Measurements from ENCODE around the gene PPP1R12A.
"Not testable (repeated sequence)": the region's sequence is repeated elsewhere in the genome, so short reads cannot be mapped to it uniquely, and the experiment has no call there.

The PPP1R12A gene

DNA sequence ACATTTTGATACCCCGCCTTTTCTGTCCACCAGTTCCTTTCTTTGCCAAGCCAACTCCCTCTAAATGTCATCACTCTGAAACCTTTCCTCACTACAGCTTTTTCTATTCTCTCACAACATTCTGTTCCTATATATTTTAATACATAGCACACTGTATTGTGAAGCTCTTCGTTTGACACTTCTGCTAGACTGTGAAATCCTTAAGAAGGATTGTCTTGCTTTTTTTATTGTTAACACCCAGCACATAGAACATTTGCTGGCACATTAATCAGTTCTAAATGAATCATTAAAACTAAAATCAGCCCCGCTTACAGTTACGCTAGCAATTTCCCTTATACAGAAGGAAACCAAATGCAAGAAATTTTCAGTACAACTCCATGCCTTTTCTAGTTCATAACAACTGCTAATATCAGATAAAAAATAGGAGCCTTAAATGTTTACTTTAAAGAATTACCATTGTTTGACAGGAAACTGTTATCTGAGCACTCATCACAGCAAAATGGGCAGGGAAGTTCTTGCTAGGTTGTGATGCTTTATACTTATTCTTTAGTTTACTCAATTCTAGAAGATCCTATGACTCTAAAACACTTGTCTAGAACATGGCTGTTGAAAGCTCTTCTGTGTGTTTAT, 93.5 kb downstream of the PPP1R12A start:
- DNase-seq (ENCODE audit: low read depth): no peak

DNA sequence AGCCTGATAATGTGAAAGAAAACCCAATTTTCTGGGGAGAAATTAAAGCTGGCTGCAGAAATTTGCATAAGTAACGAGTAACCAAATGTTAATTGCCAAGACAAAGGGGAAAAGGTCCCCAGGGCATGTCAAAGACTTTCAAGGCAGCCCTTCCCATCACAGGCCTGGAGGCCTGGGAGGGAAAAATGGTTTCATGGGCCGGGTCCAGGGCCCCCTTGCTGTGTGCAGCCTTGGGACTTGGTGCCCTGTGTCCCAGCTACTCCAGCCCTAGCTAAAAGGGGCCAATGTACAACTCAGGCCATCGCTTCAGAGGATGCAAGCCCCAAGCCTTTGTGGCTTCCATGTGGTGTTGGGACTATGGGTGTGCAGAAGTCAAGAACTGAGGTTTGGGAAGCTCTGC, 96.5 kb downstream of the PPP1R12A start:
- no peak for DNase-seq (ENCODE audit: low read depth)

- no peak for DNase-seq (ENCODE audit: low read depth)
Measured at GRCh38 chr12:79837575-79837974, 97.3 kb downstream of the PPP1R12A start.

- DNase-seq (ENCODE audit: low read depth): no peak
Measured at GRCh38 chr12:79835377-79835843, 99.5 kb downstream of the PPP1R12A start.

DNA sequence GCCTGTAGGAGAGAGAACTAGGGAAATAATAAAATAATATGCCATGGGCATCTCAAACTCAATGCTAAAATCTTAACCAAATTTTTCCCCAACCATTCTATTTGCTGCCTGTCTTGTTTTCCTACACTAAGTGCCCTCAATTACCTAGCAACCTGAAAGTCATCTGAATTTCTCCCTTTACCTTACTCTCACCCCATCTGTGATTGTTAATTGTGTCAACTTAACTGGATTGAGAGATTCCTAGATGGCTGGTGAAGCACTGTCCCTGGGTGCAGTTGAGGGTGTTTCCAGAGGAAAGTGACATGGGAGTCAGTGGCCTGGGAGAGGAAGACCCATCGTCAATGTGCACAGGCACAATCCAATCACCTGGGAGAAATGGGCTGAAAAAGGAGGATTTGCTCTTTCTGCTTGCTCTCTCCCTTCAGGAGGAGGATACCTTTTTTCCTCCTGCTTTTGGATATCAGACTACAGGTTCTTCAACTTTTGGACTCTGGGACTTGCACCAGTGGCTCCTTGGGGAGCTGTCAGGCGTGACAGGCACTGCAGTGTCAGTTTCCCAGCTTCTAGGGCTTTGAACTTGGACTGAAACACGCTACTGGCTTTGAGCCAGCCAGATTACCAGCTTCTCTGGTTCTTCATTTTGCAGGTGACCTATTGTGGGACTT, 100.1 kb downstream of the PPP1R12A start:
- DNase-seq (ENCODE audit: low read depth): no peak

- no peak for DNase-seq (ENCODE audit: low read depth)
Measured at GRCh38 chr12:79830440-79830839, 104.5 kb downstream of the PPP1R12A start.

- DNase-seq (ENCODE audit: low read depth): no peak
Measured at GRCh38 chr12:79828924-79829323, 106.0 kb downstream of the PPP1R12A start.

DNA sequence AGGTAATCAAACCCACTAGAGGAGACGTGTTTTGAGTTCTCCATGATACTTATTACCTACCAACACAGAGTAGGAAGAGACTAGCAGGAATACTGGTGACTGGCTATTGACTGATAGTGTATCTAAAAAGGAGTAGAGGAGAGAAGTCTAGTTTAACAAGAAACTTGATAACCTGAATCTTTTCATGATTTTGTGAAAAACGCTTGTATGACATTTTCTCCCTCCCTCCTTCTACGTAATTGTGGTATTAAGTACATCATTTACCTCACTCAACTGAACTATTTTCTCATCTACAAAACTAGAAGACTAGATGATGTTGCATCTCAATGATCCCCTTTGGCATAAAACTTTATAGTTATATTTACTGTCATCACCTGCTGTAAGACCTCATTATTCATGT, 107.4 kb downstream of the PPP1R12A start:
- no peak for DNase-seq (ENCODE audit: low read depth)

DNA sequence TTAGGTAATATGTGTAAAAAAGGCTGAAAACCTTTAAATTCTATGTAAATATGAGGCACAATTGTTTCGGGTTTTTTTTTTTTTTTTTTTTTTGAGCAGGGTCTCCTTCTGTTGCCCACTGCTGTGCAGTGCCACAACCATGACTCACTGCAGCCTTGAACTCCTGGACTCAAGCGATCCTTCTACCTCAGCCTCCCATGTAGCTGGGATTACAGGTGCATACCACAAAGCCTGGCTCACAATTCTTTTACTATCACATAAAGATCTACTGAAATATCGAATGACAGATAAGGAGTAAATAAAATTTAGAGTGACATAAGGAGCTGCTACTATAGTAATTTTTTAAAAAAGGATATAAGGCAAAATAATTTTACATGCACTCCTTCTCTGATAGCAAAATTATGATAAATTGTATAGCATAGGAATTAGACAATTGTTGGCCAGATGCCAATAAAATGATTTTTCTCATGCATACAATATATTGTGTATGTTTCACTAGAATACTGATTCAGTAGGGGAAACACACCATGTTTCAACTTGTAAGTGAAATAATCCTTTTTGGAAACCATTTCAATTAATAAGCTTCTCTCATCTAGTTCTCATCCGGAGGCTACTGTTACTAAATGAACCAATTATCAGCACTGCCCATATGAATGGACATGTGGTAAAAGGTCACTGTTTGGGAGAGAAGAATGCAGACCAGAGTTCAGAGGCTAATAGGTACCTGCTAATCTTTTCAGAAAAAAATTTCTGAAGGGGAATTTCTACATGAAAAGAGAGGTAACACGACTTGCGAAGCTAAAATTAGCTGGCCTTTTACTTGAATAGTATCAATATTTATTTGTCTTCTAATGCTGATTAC, 108.4 kb downstream of the PPP1R12A start:
- no peak for DNase-seq (ENCODE audit: low read depth)

DNA sequence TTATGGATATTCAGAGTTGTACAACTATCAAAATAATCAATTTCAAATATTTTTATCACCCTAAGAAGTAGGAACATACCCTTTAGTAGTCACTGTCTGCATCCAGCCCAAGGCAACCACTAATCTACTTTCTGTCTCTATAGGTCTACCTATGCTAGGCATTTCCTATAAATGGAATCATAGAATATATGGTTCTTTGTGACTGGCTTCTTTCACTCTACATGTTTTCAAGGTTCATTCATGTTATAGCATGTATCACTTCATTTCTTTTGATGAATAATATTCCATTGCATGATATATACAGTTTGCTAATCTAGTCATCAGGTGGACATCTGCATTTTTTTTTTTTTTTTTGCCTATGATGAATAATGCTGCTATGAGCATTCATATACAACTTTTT, 112.4 kb downstream of the PPP1R12A start:
- no peak for DNase-seq (ENCODE audit: low read depth)

- DNase-seq (ENCODE audit: low read depth): no peak
Measured at GRCh38 chr12:79818856-79819255, 116.0 kb downstream of the PPP1R12A start.

DNA sequence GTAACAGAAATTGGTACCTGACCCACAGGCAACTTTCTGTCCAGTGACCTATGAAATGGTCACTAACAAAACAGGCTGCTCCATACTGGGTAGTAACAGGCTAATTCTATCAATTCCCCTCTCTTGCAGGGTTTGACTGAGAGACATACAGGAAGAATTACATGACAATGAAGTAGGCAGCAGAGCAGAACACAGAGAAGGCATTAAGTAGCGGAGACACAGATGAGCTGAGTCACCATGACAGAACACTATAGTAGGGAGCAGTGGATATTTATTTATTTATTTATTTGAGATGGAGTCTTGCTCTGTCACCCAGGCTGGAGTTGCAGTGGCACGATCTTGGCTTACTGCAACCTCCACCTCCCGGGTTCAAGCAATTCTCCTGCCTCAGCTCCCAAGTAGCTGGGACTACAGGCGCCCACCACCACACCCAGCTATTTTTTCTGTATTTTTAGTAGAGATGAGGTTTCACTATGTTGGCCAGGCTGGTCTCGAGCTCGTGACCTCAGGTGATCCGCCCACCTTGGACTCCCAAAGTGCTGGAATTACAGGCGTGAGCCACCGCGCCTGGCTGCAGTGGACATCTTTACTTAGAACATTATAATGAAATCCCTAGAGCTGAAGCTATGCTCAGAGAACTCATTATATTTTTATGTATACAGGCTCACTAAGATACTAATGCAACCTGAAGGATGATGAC, 150.4 kb downstream of the PPP1R12A start:
- not testable (repeated sequence) for DNase-seq (ENCODE audit: low read depth)

DNA sequence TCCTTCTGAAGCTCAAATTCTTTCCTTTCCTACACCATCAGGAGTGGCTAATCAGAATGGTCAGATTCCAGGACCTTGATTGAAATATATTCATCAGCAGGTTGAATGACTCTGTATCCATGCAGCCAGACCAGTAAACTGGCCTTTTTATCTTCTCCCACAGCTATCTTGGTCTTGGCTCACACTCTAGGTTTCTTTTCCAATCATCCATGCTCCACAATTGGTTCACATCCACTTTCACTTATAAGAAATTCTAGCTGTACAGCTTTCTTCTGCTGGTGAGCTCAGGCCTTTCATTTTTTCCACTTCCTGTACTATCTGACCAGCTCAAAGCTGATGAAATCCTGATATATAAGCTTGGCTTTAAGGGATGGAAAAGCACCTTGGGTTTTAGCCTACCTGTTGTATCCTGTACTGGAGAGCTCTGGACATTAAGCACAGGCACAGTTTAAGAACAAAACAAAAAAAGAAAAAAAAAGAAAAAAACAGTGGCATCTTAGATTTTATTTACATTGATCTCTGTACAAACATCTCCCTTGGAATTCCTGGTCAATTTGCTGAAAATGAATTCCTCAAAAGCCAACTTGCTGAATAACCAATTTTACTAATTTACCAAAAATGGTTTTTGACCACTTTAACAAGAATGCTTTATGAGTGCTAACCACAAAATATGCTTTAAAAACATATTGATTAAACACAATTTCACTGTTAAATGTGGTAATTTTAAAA, 152.6 kb downstream of the PPP1R12A start:
- DNase-seq (ENCODE audit: low read depth): no peak

DNA sequence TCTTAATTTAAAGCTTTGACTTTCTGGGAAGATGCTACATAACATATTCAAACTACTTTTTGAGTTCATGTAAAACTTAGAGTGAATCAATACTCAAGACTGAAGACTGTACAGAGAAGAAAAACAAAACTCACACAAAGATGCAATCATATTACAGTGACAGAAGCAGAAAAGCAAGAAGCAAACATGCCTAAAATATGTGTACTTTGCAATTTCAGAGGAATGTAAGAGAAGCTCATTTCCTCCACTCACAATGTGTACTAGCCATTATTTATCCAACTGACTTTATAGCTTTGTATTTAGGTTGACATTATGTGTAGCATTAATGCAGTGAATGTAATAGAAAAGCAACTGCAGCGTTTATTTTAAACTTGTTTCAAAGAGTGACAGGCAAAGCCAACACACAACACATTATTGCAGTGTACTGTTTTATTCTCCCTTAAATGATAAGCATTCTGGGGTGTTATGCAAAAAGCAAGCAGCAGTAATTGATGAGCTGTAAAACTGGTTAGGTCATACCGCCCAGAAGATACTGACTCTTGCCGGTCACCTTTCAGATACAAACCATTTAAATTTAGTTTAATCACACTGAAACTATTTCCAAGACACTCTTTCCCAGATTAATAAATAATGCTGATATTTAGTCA, 156.0 kb downstream of the PPP1R12A start:
- DNase-seq (ENCODE audit: low read depth): no peak

DNA sequence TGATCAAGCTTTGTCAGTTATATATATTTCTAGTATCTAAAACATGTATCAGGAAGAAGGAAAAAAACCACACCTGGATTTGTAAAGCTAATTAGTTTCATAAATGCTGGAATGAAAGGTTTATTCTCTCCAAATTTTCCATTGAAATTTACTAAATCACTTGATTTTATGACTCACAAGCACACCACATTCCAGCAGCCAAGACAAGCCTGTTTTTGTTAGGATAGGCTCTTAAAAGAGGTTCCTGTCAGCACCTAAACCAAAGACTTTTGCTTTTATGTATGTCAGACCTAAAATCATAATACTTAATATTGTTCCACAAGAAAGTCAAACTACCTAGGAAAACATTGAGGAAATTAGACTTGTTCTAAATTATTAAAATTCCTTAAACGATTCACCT, 158.8 kb downstream of the PPP1R12A start:
- no peak for DNase-seq (ENCODE audit: low read depth)

DNA sequence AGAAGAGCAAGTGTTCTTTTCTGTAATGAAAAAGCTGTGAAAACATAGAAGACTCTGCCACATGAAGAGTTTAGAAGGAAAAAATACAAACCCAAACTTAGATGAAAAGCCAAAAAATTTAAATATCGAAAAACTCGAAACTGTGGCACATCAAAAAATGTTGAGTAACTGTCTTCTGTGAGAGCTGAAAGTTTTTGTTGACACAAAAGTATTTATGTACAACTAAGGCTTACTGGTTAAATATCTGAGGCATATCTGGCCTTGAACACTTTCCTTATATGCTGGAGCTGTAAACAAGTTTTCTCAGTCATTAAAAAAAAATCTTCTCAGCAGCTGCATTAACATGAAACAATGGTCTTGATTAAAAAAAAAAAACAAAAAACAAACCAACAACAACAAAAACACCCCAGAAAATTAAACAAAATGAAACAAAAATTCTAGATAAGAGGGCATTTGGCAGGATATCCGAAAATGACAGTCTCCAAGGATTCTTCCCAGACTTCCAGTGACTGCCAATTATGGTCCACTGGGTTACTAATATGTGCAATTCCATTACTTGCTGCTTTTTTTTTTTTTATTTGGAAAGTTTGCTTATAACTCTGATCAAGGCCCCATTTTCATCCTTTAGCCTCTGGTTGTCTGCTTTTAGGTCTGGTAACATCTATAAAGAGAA, 159.4 kb downstream of the PPP1R12A start:
- DNase-seq (ENCODE audit: low read depth): no peak

GRCh38 chr12:79773896-79774295, 161.0 kb downstream of the PPP1R12A start:
- DNase-seq (ENCODE audit: low read depth): no peak

- DNase-seq (ENCODE audit: low read depth): no peak
Measured at GRCh38 chr12:79769860-79770485, 164.9 kb downstream of the PPP1R12A start.

- DNase-seq (ENCODE audit: low read depth): no peak
Measured at GRCh38 chr12:79769189-79769859, 165.6 kb downstream of the PPP1R12A start.

All from stimulated activated CD8-positive, alpha-beta memory T cell treated with anti-CD3 and anti-CD28 coated beads, Interleukin-15, amount 100 ng/mL, for 1 hour (primary cell).